Bronchial epithelial cell (primary cell): ENCODE results near the gene INO80C. TPM values are rescaled to one million over a fixed set of nuclear protein-coding genes. Genes with fewer than 3 reads are reported as not detected.

Source experiments
- DNase-seq: peaks from one replicate; pipeline ENCODE4 v3.0.0-alpha.2; 2010; ENCODE audit warnings: low read depth
- FAIRE-seq: peaks from 2 replicates; lab custom pipeline; 2011; peaks lifted over from hg19 to GRCh38; lab: Jason Lieb, UNC
- H3K27me3 ChIP-seq: 2 replicates; pipeline ENCODE4 v1.5.1; 2011; ENCODE audit warnings: low read length; ENCODE audit not compliant: control insufficient read depth, insufficient read depth
- H3K36me3 ChIP-seq: 2 replicates; pipeline ENCODE4 v1.5.1; 2011; ENCODE audit warnings: low read length; ENCODE audit not compliant: control insufficient read depth, insufficient read depth
- H3K4me3 ChIP-seq: 2 replicates; pipeline ENCODE4 v1.5.1; 2011; ENCODE audit warnings: mild to moderate bottlenecking, low read depth, low read length, control low read depth
- CTCF ChIP-seq: IDR thresholded peaks from 2 replicates; pipeline ENCODE4 v1.5.1; 2011; ENCODE audit warnings: mild to moderate bottlenecking, moderate library complexity, low read length, control low read depth, inconsistent platforms; ENCODE audit not compliant: insufficient read depth, severe bottlenecking
- total RNA-seq: library from RNA; depleted of rRNA; stranded (reverse); fragments of >200 nt; gene quantifications from 2 replicates; pipeline ENCODE4 v1.2.1, GENCODE V29; 2014

The INO80C gene
- total RNA-seq, 1 donor from 2014 or later, result 5.3 TPM

DNA sequence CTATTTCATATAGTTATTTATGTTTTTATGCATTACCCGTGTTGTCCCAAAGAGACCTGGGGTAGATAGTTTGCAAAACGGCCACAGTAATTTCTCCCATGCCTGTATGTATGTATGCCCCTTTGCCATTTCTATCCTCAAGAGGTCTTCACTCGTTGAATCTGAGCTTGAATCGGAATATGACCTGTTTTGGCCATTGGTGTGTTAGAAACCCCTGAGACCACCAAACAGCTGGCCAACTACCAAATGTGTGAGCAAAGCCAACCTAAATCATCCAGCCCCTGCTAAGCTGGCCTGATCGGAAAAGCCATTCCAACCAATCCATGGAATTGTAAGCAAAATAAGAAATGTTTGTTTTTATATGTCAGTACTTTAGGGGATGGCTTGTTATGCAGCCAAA lies 23.4 kb upstream of the INO80C start:
- FAIRE-seq (no peak), DNase-seq (no peak)
- TF ChIP-seq CTCF, result no peak
- H3K36me3 ChIP-seq, result no peaks in the 10 kb centered on the region
- no peaks in the 10 kb centered on the region for H3K27me3 ChIP-seq
- H3K4me3 ChIP-seq, result no peak overlapping the region

- Histone ChIP-seq H3K27me3 (no peaks in the 10 kb centered on the region), H3K4me3 (no peak overlapping the region), H3K36me3 (no peaks in the 10 kb centered on the region)
- no peak for TF ChIP-seq CTCF
- DNase-seq (no peak), FAIRE-seq (no peak)
Observed at GRCh38 chr18:35519148-35519899, 21.6 kb upstream of the INO80C start.

- Histone ChIP-seq H3K36me3 (no peaks in the 10 kb centered on the region), H3K27me3 (no peaks in the 10 kb centered on the region), H3K4me3 (no peak overlapping the region)
- DNase-seq (no peak), FAIRE-seq (no peak)
- TF ChIP-seq CTCF, result no peak
Observed at GRCh38 chr18:35517715-35518114, 20.0 kb upstream of the INO80C start.

DNA sequence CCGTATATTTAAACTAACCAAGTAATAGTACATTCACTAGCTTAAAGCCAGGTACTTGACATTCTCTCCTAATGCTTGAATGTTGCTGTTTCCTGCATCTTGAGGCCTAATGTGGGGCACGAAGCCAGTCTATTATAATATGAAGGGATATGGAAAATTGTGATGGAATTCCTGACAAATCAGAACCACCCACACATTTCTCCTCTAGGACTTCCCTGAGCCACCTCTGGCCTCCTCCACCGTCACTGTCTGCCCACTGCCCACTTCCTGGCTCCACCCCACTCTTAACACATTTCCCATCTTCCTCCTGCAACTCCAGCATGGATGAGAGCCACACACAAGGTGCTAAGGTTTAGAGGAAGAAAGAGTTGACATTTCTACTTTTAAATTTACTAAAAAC lies 19.0 kb upstream of the INO80C start:
- Histone ChIP-seq H3K27me3 (no peaks in the 10 kb centered on the region), H3K36me3 (no peaks in the 10 kb centered on the region), H3K4me3 (no peak overlapping the region)
- no peak for TF ChIP-seq CTCF
- no peak for DNase-seq
- FAIRE-seq, result no peak

DNA sequence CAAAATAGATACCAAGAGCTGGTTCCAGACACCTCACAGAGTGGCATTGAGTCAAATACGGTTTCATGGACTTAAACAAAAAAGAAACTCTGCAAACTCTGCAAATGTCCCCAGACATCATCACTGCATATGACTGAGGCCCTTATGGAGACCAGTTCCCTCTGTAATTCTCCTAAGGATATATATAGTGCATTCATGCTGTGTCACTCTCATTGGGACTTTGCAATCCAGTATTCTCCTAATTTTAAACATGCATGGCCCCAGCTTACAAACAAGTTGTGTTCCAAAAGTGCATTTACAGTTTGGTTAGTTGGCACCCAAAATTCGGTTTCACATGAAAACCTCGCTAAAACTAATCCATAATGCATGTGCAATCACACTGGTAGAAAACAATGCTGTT lies 18.6 kb upstream of the INO80C start:
- Histone ChIP-seq H3K27me3 (no peaks in the 10 kb centered on the region), H3K4me3 (no peak overlapping the region), H3K36me3 (no peaks in the 10 kb centered on the region)
- no peak for FAIRE-seq
- TF ChIP-seq CTCF, result no peak
- no peak for DNase-seq
